Panc1 (cell line): ENCODE data around the gene CCL22. TPM values are rescaled to one million over a fixed set of nuclear protein-coding genes. Genes with fewer than 3 reads are reported as not detected.

ENCODE experiments used
- ATAC-seq: fragments of 200-7000 bp; cut with Tn5 transposase; 2 replicates; pipeline ENCODE4 v1.9.1; 2020; ENCODE audit warnings: mild to moderate bottlenecking, moderate library complexity
- BruUV-seq: library from RNA; stranded (reverse); fragments of 400-500 nt; replicated peaks from 2 replicates; lab custom pipeline; 2021; lab: Mats Ljungman, UMichigan
- CTCF ChIA-PET: fragments of 300-600 bp; sonication (Branson Sonifier 250); formaldehyde crosslinking; loops from one replicate; lab custom pipeline; 2022; ENCODE audit warnings: antibody characterized with exemption; lab: Charles Lee
- POLR2A ChIA-PET: fragments of 300-600 bp; sonication (Branson Sonifier 250); formaldehyde crosslinking; loops from one replicate; lab custom pipeline; 2022; ENCODE audit warnings: antibody characterized with exemption; lab: Charles Lee
- DNase-seq: peaks from one replicate; pipeline ENCODE4 v3.0.0-alpha.2; 2010; ENCODE audit warnings: low read depth, low spot score
- H3K27ac ChIP-seq: 2 replicates; pipeline ENCODE4 v1.5.1; 2011; ENCODE audit warnings: mild to moderate bottlenecking, low read length, inconsistent platforms
- H3K27me3 ChIP-seq: fragments of 200-500 bp; sonication (Bioruptor generic); 2 replicates; pipeline ENCODE4 v1.6.0; 2014; ENCODE audit warnings: low read length, inconsistent platforms; ENCODE audit not compliant: control insufficient read depth, insufficient read depth
- H3K36me3 ChIP-seq: fragments of 200-500 bp; sonication (Bioruptor generic); 2 replicates; pipeline ENCODE4 v1.5.1; 2014; ENCODE audit warnings: inconsistent platforms, mild to moderate bottlenecking, low read length, moderate library complexity; ENCODE audit not compliant: control insufficient read depth, insufficient read depth
- H3K4me1 ChIP-seq: 2 replicates; pipeline ENCODE4 v1.5.1; 2011; ENCODE audit warnings: inconsistent platforms, mild to moderate bottlenecking, low read length, moderate library complexity; ENCODE audit not compliant: control insufficient read depth, insufficient read depth
- H3K4me3 ChIP-seq, 2 experiments: 2 replicates each; pipeline ENCODE4 v1.5.1; 2011 to 2012; ENCODE audit warnings: low read depth in 2 of 2, low read length in 2 of 2, mild to moderate bottlenecking in 2 of 2, inconsistent platforms in 1 of 2, moderate library complexity in 1 of 2
- H3K9me3 ChIP-seq: fragments of 200-500 bp; sonication (Bioruptor generic); 2 replicates; pipeline ENCODE4 v1.5.1; 2014; ENCODE audit warnings: low read depth, mild to moderate bottlenecking, inconsistent platforms, low read length, moderate library complexity; ENCODE audit not compliant: control insufficient read depth, insufficient read depth
- CTCF ChIP-seq: fragments of 450-650 bp; IDR thresholded peaks from 2 replicates; pipeline ENCODE4 v1.5.1; 2017; ENCODE audit warnings: mild to moderate bottlenecking
- POLR2AphosphoS5 ChIP-seq: IDR thresholded peaks from 2 replicates; pipeline ENCODE4 v1.6.1; 2012; ENCODE audit warnings: mild to moderate bottlenecking, low read depth, low read length, moderate library complexity
- REST ChIP-seq, 2 experiments: IDR thresholded peaks; 2 replicates each; pipeline ENCODE4 v1.6.1; 2011 to 2012; ENCODE audit warnings: low read depth in 2 of 2, control low read depth in 1 of 2, low read length in 1 of 2, mild to moderate bottlenecking in 1 of 2, moderate library complexity in 1 of 2; ENCODE audit not compliant: insufficient read depth in 1 of 2
- SIN3A ChIP-seq: IDR thresholded peaks from 2 replicates; pipeline ENCODE4 v1.6.1; 2012; ENCODE audit warnings: low read depth, mild to moderate bottlenecking, low read length, moderate library complexity, borderline replicate concordance; ENCODE audit not compliant: insufficient read depth
- TCF7L2 ChIP-seq: IDR thresholded peaks from 2 replicates; pipeline ENCODE4 v1.6.1; 2011; ENCODE audit warnings: mild to moderate bottlenecking, low read depth, low read length, inconsistent platforms
- in situ Hi-C: cut with HindIII; loops from 2 replicates; pipeline ENCODE4 v1.10.0; 2016; ENCODE audit warnings: low sequenced_read_pairs, low pct_unique_long_range_greater_than_20kb
- intact Hi-C: fragments of 100-400 bp; cut with micrococcal nuclease; formaldehyde crosslinking; loops from one replicate; pipeline ENCODE4 v1.10.0; 2022; ENCODE audit not compliant: unreplicated experiment
- total RNA-seq: library from RNA; stranded (reverse); gene quantifications from one replicate; pipeline ENCODE4 v1.2.1, GENCODE V29; 2021; ENCODE audit not compliant: unreplicated experiment

The CCL22 gene
- total RNA-seq, 1 experiment from 2014 or later, result 0.39 TPM

GRCh38 chr16:57413733-57414132 is 55.1 kb downstream of the CCL22 start:
- CTCF ChIA-PET, result no interaction called here
- POLR2A ChIA-PET, result no interaction called here
- H3K36me3 ChIP-seq, result no peaks in the 10 kb centered on the region
- no peak for DNase-seq
- H3K4me3 ChIP-seq, result no peak overlapping the region
- H3K27me3 ChIP-seq, result no peaks in the 10 kb centered on the region
- H3K4me1 ChIP-seq, result peaks cover 12% of the 10 kb centered on the region
- H3K9me3 ChIP-seq, result no peaks in the 10 kb centered on the region
- no peak for TF ChIP-seq POLR2AphosphoS5
- no peak for TF ChIP-seq REST (IDR thresholded peaks at IDR 0.05; ENCODE audit: insufficient read depth in 1 of 2, low read depth in 2 of 2, low read length in 1 of 2)
- no peak for TF ChIP-seq SIN3A
- TF ChIP-seq CTCF, result no peak
- no peak for TF ChIP-seq TCF7L2
- no TSS peak for BruUV-seq
- intact Hi-C loops (no loop called here), in situ Hi-C loops (no loop called here)
- ATAC-seq, result no peak
- H3K27ac ChIP-seq, result no peak overlapping the region

Other genes with a start within 250 kb of the CCL22 start
- 67.6 TPM for gene PSME3IP1, start 172.7 kb upstream of the CCL22 start, total RNA-seq
- gene RSPRY1, start 172.5 kb upstream of the CCL22 start, total RNA-seq, result 29.4 TPM
- 47.7 TPM for gene ARL2BP, start 113.5 kb upstream of the CCL22 start, total RNA-seq
- 0.72 TPM for gene PLLP, start 74.1 kb upstream of the CCL22 start, total RNA-seq
- gene CX3CL1, start 13.7 kb downstream of the CCL22 start, total RNA-seq, result 21.8 TPM
- gene CCL17, start 46.0 kb downstream of the CCL22 start, total RNA-seq, result not detected
- 64.0 TPM for gene CIAPIN1, start 88.6 kb downstream of the CCL22 start, total RNA-seq
- 48.5 TPM for gene COQ9, start 88.7 kb downstream of the CCL22 start, total RNA-seq
- 53.9 TPM for gene POLR2C, start 103.9 kb downstream of the CCL22 start, total RNA-seq
- gene DOK4, start 127.7 kb downstream of the CCL22 start, total RNA-seq, result 6.8 TPM
- 12.9 TPM for gene CCDC102A, start 177.8 kb downstream of the CCL22 start, total RNA-seq
- gene ADGRG5, start 183.9 kb downstream of the CCL22 start, total RNA-seq, result not detected